ENCODE results near the gene SP2.

GRCh38 chr17:47866941-47867340 is 29.1 kb upstream of the SP2 start:
- TF ChIP-seq POLR2A (IDR thresholded peaks at IDR 0.05) (no peak), CTCF (IDR thresholded peaks at IDR 0.05) (no peak)
